Activated B cell treated with CpG ODN at 0.5 μM for 24 hours (primary cell): ENCODE results near the gene ADGRB3. TPM values are rescaled to one million over a fixed set of nuclear protein-coding genes. Genes with fewer than 3 reads are reported as not detected.
"Not testable (repeated sequence)": the region's sequence is repeated elsewhere in the genome, so short reads cannot be mapped to it uniquely, and the experiment has no call there.

ENCODE experiments used
- ATAC-seq: fragments of 200-7000 bp; cut with Tn5 transposase; one replicate; pipeline ENCODE4 v1.10.0; 2021; ENCODE audit warnings: low read depth, mild to moderate bottlenecking, moderate library complexity
- CTCF ChIA-PET: fragments of 350-600 bp; sonication (Branson Sonifier 250); formaldehyde crosslinking; loops from one replicate; lab custom pipeline; 2021; ENCODE audit warnings: antibody characterized with exemption; lab: Charles Lee
- POLR2A ChIA-PET: fragments of 350-600 bp; sonication (Branson Sonifier 250); formaldehyde crosslinking; loops from one replicate; lab custom pipeline; 2021; ENCODE audit warnings: antibody characterized with exemption; lab: Charles Lee
- DNase-seq: peaks from one replicate; pipeline ENCODE4 v3.0.0; 2022
- H3K27ac Mint-ChIP-seq: one replicate; pipeline ENCODE4 v1.8.0; 2020; ENCODE audit warnings: mixed read lengths
- H3K27me3 Mint-ChIP-seq: one replicate; pipeline ENCODE4 v1.8.0; 2021; ENCODE audit warnings: mixed read lengths
- H3K36me3 Mint-ChIP-seq: one replicate; pipeline ENCODE4 v1.8.0; 2021; ENCODE audit warnings: low read depth, mixed read lengths
- H3K4me1 Mint-ChIP-seq: one replicate; pipeline ENCODE4 v1.8.0; 2021; ENCODE audit warnings: mixed read lengths
- H3K4me3 Mint-ChIP-seq: one replicate; pipeline ENCODE4 v1.8.0; 2020; ENCODE audit warnings: mild to moderate bottlenecking, mixed read lengths
- H3K9me3 Mint-ChIP-seq: one replicate; pipeline ENCODE4 v1.8.0; 2020; ENCODE audit warnings: mixed read lengths
- CTCF ChIP-seq: fragments of 200-600 bp; IDR thresholded peaks from one replicate; pipeline ENCODE4 v1.8.0; 2022; ENCODE audit warnings: antibody characterized with exemption, mild to moderate bottlenecking
- intact Hi-C: fragments of 100-400 bp; cut with micrococcal nuclease; formaldehyde crosslinking; loops from one replicate; pipeline ENCODE4 v1.15.1; 2024
- total RNA-seq: library from RNA; stranded (reverse); gene quantifications from 2 replicates; pipeline ENCODE4 v1.2.3, GENCODE V29; 2022

The ADGRB3 gene
- total RNA-seq, 1 donor from 2014 or later = not detected

- ATAC-seq (no peak), DNase-seq (no peak)
- no peaks in the 10 kb centered on the region for H3K27me3 Mint-ChIP-seq
- H3K4me3 Mint-ChIP-seq = no peak overlapping the region
- H3K4me1 Mint-ChIP-seq = no peaks in the 10 kb centered on the region
- no peaks in the 10 kb centered on the region for H3K9me3 Mint-ChIP-seq
- intact Hi-C loops = no loop called here
- CTCF ChIA-PET = no interaction called here
- no peak for TF ChIP-seq CTCF
- H3K36me3 Mint-ChIP-seq = no peaks in the 10 kb centered on the region
- no peak overlapping the region for H3K27ac Mint-ChIP-seq
- POLR2A ChIA-PET = no interaction called here
These were observed 645.8 kb downstream of the ADGRB3 start for GRCh38 chr6:69280858-69281257.

- H3K4me3 Mint-ChIP-seq = no peak overlapping the region
- no peaks in the 10 kb centered on the region for H3K36me3 Mint-ChIP-seq
- CTCF ChIA-PET = no interaction called here
- POLR2A ChIA-PET = no interaction called here
- H3K27me3 Mint-ChIP-seq = no peaks in the 10 kb centered on the region
- no peaks in the 10 kb centered on the region for H3K9me3 Mint-ChIP-seq
- intact Hi-C loops = no loop called here
- DNase-seq (no peak), ATAC-seq (no peak)
- no peak for TF ChIP-seq CTCF
- no peaks in the 10 kb centered on the region for H3K4me1 Mint-ChIP-seq
- H3K27ac Mint-ChIP-seq = no peak overlapping the region
These were observed 649.2 kb downstream of the ADGRB3 start for GRCh38 chr6:69284176-69284730.

DNA sequence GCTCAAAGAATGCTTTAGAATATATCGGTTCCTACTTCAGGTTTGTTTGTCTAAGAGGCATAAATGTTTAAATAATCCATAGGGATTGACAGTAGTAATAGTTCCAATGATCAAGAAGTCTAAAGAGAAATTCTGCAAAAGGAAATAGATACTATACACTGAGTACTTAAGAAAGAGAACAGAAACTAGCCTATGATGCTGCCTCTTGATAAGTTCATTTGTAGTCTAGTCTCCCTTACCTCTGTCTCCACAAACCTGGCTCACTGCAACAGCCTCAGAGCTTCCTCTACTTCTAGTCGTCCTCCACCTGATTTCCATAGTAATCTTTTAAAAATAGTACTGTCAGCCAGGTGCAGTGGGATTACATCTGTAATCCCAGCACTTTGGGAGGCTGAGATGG lies 650.0 kb downstream of the ADGRB3 start:
- Mint-ChIP-seq H3K27me3 (no peaks in the 10 kb centered on the region), H3K36me3 (no peaks in the 10 kb centered on the region), H3K9me3 (no peaks in the 10 kb centered on the region), H3K27ac (no peak overlapping the region), H3K4me1 (no peaks in the 10 kb centered on the region), H3K4me3 (no peak overlapping the region)
- DNase-seq (no peak), ATAC-seq (no peak)
- no peak for TF ChIP-seq CTCF
- intact Hi-C loops = no loop called here
- ChIA-PET POLR2A (no interaction called here), CTCF (no interaction called here)

DNA sequence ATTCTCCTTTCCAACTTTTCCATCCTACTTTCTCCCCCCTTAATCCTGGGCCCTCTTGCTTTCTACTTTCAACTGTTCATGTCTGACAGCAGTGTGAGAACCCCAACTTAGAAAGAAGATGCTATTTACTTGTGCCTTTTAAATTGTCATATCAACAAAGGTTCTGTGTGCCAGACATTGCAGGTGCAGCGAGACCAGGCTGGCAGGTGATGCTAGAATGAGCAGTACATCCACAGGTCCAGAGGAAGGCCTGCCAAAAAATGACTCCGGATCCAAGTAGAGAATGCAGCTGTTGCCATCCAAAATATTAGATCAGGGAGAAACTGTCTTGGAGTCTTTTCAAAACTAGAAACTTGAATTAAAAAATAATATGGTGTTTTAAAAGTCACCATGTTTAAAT lies 651.2 kb downstream of the ADGRB3 start:
- intact Hi-C loops = no loop called here
- Mint-ChIP-seq H3K36me3 (no peaks in the 10 kb centered on the region), H3K27ac (no peak overlapping the region), H3K27me3 (no peaks in the 10 kb centered on the region), H3K4me1 (no peaks in the 10 kb centered on the region), H3K4me3 (no peak overlapping the region), H3K9me3 (no peaks in the 10 kb centered on the region)
- ChIA-PET CTCF (no interaction called here), POLR2A (no interaction called here)
- DNase-seq (no peak), ATAC-seq (no peak)
- no peak for TF ChIP-seq CTCF

- H3K27ac Mint-ChIP-seq, H3K36me3 Mint-ChIP-seq, intact Hi-C loops, H3K4me3 Mint-ChIP-seq, H3K4me1 Mint-ChIP-seq, H3K27me3 Mint-ChIP-seq, H3K9me3 Mint-ChIP-seq, DNase-seq, CTCF ChIA-PET, POLR2A ChIA-PET, ATAC-seq: not testable (repeated sequence)
These were observed 653.1 kb downstream of the ADGRB3 start for GRCh38 chr6:69288198-69288597.
